Muscle of arm (tissue), 12 donors: ENCODE measurements around the gene ZBTB16. TPM values are rescaled to one million over a fixed set of nuclear protein-coding genes. Genes with fewer than 3 reads are reported as not detected.

ENCODE experiments used
- DNase-seq: peaks from one replicate; pipeline ENCODE4 v3.0.0-alpha.2; 2013
- polyA plus RNA-seq, 12 donors: library from polyadenylated mRNA; unstranded; fragments of 120-200 nt; gene quantifications; one replicate each; pipeline ENCODE4 v1.2.1, GENCODE V29; 2013; ENCODE audit not compliant: insufficient read length in 12 of 12

Gene ZBTB16
- polyA plus RNA-seq, 12 donors = 2.6 to 12.5 (median 6.8) TPM; not detected in 1

- no peak for DNase-seq
These were observed 173.0 kb downstream of the ZBTB16 start for GRCh38 chr11:114232400-114233059.

GRCh38 chr11:114233755-114234154, 174.2 kb downstream of the ZBTB16 start:
- DNase-seq = no peak

GRCh38 chr11:114236829-114237228, 177.3 kb downstream of the ZBTB16 start:
- DNase-seq = no peak

- no peak for DNase-seq
These were observed 178.1 kb downstream of the ZBTB16 start for GRCh38 chr11:114237321-114238280.

- DNase-seq = no peak
These were observed 180.2 kb downstream of the ZBTB16 start for GRCh38 chr11:114239753-114240161.

- no peak for DNase-seq
These were observed 182.5 kb downstream of the ZBTB16 start for GRCh38 chr11:114242032-114242431.

GRCh38 chr11:114243461-114244372, 184.2 kb downstream of the ZBTB16 start:
- no peak for DNase-seq

- no peak for DNase-seq
These were observed 185.3 kb downstream of the ZBTB16 start for GRCh38 chr11:114244726-114245394.

GRCh38 chr11:114246321-114247069, 187.0 kb downstream of the ZBTB16 start:
- no peak for DNase-seq

GRCh38 chr11:114247070-114247789, 187.7 kb downstream of the ZBTB16 start:
- DNase-seq = no peak

GRCh38 chr11:114250180-114250579, 190.7 kb downstream of the ZBTB16 start:
- DNase-seq = no peak

- no peak for DNase-seq
These were observed 191.7 kb downstream of the ZBTB16 start for GRCh38 chr11:114250993-114251814.

- no peak for DNase-seq
These were observed 192.4 kb downstream of the ZBTB16 start for GRCh38 chr11:114251815-114252337.

GRCh38 chr11:114252767-114253166, 193.3 kb downstream of the ZBTB16 start:
- DNase-seq = no peak

GRCh38 chr11:114253771-114254170, 194.3 kb downstream of the ZBTB16 start:
- no peak for DNase-seq

- no peak for DNase-seq
These were observed 195.1 kb downstream of the ZBTB16 start for GRCh38 chr11:114254571-114255146.

- no peak for DNase-seq
These were observed 195.8 kb downstream of the ZBTB16 start for GRCh38 chr11:114255289-114255688.
